Frontal cortex (tissue), 4 donors: ENCODE measurements around the gene CIAO2B. TPM values are rescaled to one million over a fixed set of nuclear protein-coding genes. Genes with fewer than 3 reads are reported as not detected.

Source experiments
- DNase-seq, 2 donors: peaks; one replicate each; pipeline ENCODE4 v3.0.0; 2012; ENCODE audit warnings: low spot score in 2 of 2
- FAIRE-seq: peaks from 2 replicates; lab custom pipeline; 2012; peaks lifted over from hg19 to GRCh38; lab: Jason Lieb, UNC
- total RNA-seq: library from RNA; depleted of rRNA; stranded (reverse); fragments of >200 nt; gene quantifications from one replicate; pipeline ENCODE4 v1.2.3, GENCODE V29; 2014
- donor health status: control.
- donor health status: control.
- donor health status: control.

CIAO2B gene
- total RNA-seq, 1 donor from 2014 or later, result 105 TPM

- no peak for DNase-seq
- FAIRE-seq, result no peak
Observed at GRCh38 chr16:66895999-66896398, 38.2 kb downstream of the CIAO2B start.

- no peak for FAIRE-seq
- DNase-seq, result no peak
Observed at GRCh38 chr16:66895689-66895979, 38.6 kb downstream of the CIAO2B start.

GRCh38 chr16:66894948-66895688 lies 39.1 kb downstream of the CIAO2B start:
- FAIRE-seq, result no peak
- peak in 1 of 2 donors; percentile 66 for DNase-seq

DNA sequence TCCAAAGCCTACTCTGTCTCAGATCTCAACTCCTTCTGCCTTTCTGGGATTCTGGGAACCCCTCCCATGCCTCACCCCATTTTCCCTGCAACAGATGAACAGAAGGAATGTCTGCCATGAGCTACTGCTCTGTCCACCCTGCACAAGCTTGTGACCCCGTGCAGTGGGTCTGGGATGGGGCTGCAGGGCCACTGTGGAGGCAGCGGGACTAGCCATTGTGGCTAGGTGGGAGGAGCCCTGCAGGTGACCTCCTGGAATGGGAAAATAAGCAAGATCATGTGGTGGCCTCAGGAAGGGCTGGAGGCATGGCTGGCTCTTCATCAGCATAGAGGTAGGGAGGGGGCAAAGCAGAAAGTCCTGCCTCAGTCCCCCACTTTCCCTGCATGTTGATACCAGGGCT lies 40.1 kb downstream of the CIAO2B start:
- FAIRE-seq, result no peak
- no peak for DNase-seq

GRCh38 chr16:66891797-66892196 lies 42.4 kb downstream of the CIAO2B start:
- FAIRE-seq, result no peak

DNA sequence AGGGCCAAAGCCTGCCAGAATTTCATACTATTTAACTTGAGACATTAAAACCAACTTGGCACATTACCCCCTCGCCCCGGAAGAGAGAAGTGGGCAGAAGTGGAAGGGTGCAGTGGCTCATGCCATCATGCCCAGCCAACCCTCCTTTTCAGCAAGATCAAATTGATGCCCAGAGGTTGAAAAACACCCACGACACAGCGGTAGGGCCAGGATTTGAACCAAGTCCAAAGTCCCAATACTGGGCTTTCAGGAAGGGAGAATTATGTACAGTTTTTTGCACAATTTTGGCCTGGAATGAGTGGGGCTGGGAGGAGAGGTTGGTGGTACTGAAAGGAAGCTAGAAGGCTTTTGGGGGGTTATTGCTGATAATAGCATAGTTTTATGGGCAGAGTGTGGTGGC lies 42.8 kb downstream of the CIAO2B start:
- FAIRE-seq, result no peak
- DNase-seq, result no peak

More at GRCh38 chr16:66891797-66892196, 42.4 kb downstream of the CIAO2B start:
- DNase-seq, result no peak

DNA sequence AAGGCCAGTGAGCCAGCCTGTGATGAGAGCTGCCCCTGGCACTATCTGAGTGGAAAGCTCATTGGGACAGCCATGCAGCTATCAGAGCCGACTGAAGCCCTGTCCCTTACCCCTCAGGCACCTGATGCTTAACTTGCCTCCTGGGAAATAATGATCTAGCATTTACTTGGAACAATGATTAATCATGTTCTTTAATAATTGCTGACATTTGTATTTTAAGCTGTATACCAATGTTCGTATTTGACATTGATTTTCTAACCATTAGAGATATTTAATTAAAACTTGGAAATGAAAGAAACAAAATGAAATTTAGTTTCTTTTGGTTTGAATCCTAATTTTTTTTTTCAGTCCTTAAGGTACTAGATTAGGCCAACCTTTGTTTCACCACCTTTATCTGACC lies 43.4 kb downstream of the CIAO2B start:
- DNase-seq (no peak), FAIRE-seq (no peak)

DNA sequence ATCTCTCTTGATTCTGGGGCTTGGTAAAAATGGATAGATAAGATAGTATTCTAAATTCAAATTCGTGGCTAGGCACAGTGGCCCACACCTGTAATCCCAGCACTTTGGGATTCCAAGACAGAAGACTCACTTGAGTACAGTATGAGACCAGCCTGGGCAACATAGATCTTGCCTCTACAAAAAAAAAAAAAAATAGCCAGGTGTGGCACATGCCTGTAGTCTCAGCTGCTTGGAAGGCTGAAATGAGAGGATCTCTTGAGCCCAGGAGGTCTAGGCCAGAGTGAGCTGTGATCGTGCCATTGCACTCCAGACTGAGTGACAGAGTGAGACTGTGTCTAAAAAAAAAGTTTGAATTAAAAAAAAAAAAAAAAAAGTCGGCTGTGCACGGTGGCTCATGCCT lies 44.6 kb downstream of the CIAO2B start:
- DNase-seq (no peak), FAIRE-seq (no peak)

DNA sequence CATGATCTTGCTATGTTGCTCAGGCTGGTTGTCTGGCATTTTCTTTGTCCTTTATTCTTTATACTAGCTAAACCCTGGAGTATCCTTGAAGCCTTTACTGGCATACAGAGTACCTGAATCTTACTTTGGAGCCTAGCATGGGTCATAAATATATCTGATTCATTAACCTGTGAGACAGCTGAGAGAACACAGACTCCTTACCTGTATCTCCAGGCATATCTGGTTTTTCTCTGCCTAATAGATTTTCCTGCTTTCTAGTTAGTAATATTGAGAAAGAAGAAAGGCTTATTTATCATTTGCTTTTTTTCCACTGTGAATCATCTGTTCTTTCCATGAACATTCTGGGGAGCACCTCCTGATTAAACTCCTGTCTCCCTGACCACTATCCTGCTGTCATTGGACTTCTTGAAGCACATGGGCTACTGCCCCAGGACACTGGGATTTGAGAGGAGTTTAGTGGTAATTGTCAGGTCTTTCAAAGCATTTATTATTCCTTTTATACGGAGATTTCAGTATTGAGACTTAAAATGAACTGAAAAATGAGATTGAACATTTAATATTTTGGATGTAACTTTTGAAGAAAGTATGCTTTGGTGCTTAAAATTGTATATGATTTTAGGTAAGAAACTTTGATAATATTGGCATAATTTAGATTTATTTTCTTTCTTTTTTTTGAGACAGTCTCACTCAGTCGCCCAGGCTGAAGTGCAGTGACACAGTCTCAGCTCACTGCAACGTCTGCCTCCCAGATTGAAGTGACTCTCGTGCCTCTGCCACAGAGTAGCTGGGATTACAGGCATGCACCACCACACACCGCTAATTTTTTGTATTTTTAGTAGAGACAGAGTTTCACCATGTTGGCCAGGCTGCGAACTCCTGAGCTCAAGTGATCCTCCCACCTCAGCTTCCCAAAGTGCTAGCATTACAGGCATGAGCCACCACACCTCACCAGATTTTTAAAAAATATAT lies 45.3 kb downstream of the CIAO2B start:
- no peak for FAIRE-seq
- no peak for DNase-seq

GRCh38 chr16:66886914-66887313 lies 47.3 kb downstream of the CIAO2B start:
- DNase-seq (no peak), FAIRE-seq (no peak)

- no peak for FAIRE-seq
- no peak for DNase-seq
Observed at GRCh38 chr16:66886321-66886720, 47.9 kb downstream of the CIAO2B start.

DNA sequence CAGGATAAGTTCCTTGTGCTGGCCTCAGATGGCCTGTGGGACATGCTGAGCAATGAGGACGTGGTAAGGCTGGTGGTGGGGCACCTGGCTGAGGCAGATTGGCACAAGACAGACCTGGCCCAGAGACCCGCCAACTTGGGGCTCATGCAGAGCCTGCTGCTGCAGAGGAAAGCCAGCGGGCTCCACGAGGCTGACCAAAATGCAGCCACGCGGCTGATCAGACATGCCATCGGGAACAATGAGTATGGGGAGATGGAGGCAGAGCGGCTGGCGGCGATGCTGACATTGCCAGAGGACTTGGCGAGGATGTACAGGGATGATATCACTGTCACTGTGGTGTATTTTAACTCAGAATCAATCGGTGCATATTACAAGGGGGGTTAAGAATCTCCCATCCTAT lies 48.7 kb downstream of the CIAO2B start:
- DNase-seq (no peak), FAIRE-seq (no peak)

GRCh38 chr16:66882702-66883101 lies 51.5 kb downstream of the CIAO2B start:
- DNase-seq (no peak), FAIRE-seq (no peak)

Other genes starting within 250 kb of the CIAO2B start
- gene CMTM4, start 237.7 kb downstream of the CIAO2B start, total RNA-seq, result 51.0 TPM
- gene DYNC1LI2, start 182.8 kb downstream of the CIAO2B start, total RNA-seq, result 183 TPM
- 0.41 TPM for gene TERB1, start 132.8 kb downstream of the CIAO2B start, total RNA-seq
- 110 TPM for gene NAE1, start 103.4 kb downstream of the CIAO2B start, total RNA-seq
- not detected for gene CA7, start 90.0 kb downstream of the CIAO2B start, total RNA-seq
- gene PDP2, start 53.9 kb downstream of the CIAO2B start, total RNA-seq, result 8.6 TPM
- gene CDH16, start 15.5 kb downstream of the CIAO2B start, total RNA-seq, result not detected
- 2.4 TPM for gene RRAD, start 8.9 kb downstream of the CIAO2B start, total RNA-seq
- gene CES2, start 1.1 kb upstream of the CIAO2B start, total RNA-seq, result 22.8 TPM
- gene CES3, start 26.9 kb upstream of the CIAO2B start, total RNA-seq, result under 0.01 TPM
- gene CES4A, start 54.2 kb upstream of the CIAO2B start, total RNA-seq, result 9.0 TPM
- 55.0 TPM for gene CBFB, start 94.7 kb upstream of the CIAO2B start, total RNA-seq
- 17.1 TPM for gene PHAF1, start 175.5 kb upstream of the CIAO2B start, total RNA-seq
- 1.2 TPM for gene B3GNT9, start 216.6 kb upstream of the CIAO2B start, total RNA-seq
- 0.82 TPM for gene TRADD, start 225.5 kb upstream of the CIAO2B start, total RNA-seq
- 0.82 TPM for gene FBXL8, start 225.6 kb upstream of the CIAO2B start, total RNA-seq
- gene HSF4, start 230.3 kb upstream of the CIAO2B start, total RNA-seq, result 3.7 TPM
- 3.7 TPM for gene NOL3, start 236.1 kb upstream of the CIAO2B start, total RNA-seq
- gene MATCAP1, start 249.6 kb upstream of the CIAO2B start, total RNA-seq, result 52.2 TPM